WTC11 (cell line): ENCODE data around the gene PDZRN3. TPM values are rescaled to one million over a fixed set of nuclear protein-coding genes. Genes with fewer than 3 reads are reported as not detected.

Source experiments
- ATAC-seq: fragments of 200-7000 bp; cut with Tn5 transposase; 2 replicates; pipeline ENCODE4 v1.10.0; 2021; ENCODE audit warnings: mild to moderate bottlenecking, moderate library complexity
- CTCF ChIA-PET: fragments of 300-600 bp; sonication (Branson Sonifier 250); formaldehyde crosslinking; loops from one replicate; lab custom pipeline; 2021; ENCODE audit warnings: antibody characterized with exemption; lab: Charles Lee
- POLR2A ChIA-PET: fragments of 350-600 bp; sonication (Branson Sonifier 250); formaldehyde crosslinking; loops from one replicate; lab custom pipeline; 2021; ENCODE audit warnings: antibody characterized with exemption; lab: Charles Lee
- DNase-seq: peaks from one replicate; pipeline ENCODE4 v3.0.0; 2021; ENCODE audit warnings: low spot score
- H3K27ac Mint-ChIP-seq: 2 replicates; pipeline ENCODE4 v1.8.0; 2021; ENCODE audit warnings: mixed read lengths
- H3K27me3 Mint-ChIP-seq: 2 replicates; pipeline ENCODE4 v1.8.0; 2021; ENCODE audit warnings: low read depth, mild to moderate bottlenecking, moderate library complexity, mixed read lengths
- H3K36me3 Mint-ChIP-seq: 2 replicates; pipeline ENCODE4 v1.8.0; 2021; ENCODE audit warnings: mixed read lengths
- H3K4me1 Mint-ChIP-seq: 2 replicates; pipeline ENCODE4 v1.8.0; 2022; ENCODE audit warnings: mixed read lengths
- H3K4me3 Mint-ChIP-seq: 2 replicates; pipeline ENCODE4 v1.8.0; 2021; ENCODE audit warnings: mild to moderate bottlenecking, moderate library complexity, mixed read lengths
- H3K9me3 Mint-ChIP-seq: 2 replicates; pipeline ENCODE4 v1.8.0; 2021; ENCODE audit warnings: mixed read lengths
- ATF1 ChIP-seq: sonication (generic); formaldehyde crosslinking; IDR thresholded peaks from 2 replicates; pipeline ENCODE4 v1.8.1; 2023; ENCODE audit warnings: mild to moderate bottlenecking, moderate library complexity, missing genetic modification reagents
- ATF6 ChIP-seq: sonication (generic); formaldehyde crosslinking; IDR thresholded peaks from 2 replicates; pipeline ENCODE4 v1.8.1; 2023; ENCODE audit warnings: mild to moderate bottlenecking, missing genetic modification reagents
- ELF4 ChIP-seq: sonication (generic); formaldehyde crosslinking; IDR thresholded peaks from 2 replicates; pipeline ENCODE4 v1.8.1; 2022; ENCODE audit warnings: low read depth, mild to moderate bottlenecking, moderate library complexity, missing genetic modification reagents
- GABPB1 ChIP-seq: sonication (generic); formaldehyde crosslinking; IDR thresholded peaks from 2 replicates; pipeline ENCODE4 v1.8.1; 2023; ENCODE audit warnings: mild to moderate bottlenecking, missing genetic modification reagents
- HMGA2 ChIP-seq: fragments of 250-450 bp; sonication (Bioruptor Pico); IDR thresholded peaks from 2 replicates; pipeline ENCODE4 v1.4.0; 2021; ENCODE audit warnings: mild to moderate bottlenecking, moderate library complexity
- HMGXB4 ChIP-seq: sonication (generic); formaldehyde crosslinking; IDR thresholded peaks from 2 replicates; pipeline ENCODE4 v1.8.1; 2023; ENCODE audit warnings: mild to moderate bottlenecking, moderate library complexity, missing genetic modification reagents
- IRF1 ChIP-seq: sonication (generic); formaldehyde crosslinking; IDR thresholded peaks from 2 replicates; pipeline ENCODE4 v1.8.0; 2023; ENCODE audit warnings: missing genetic modification reagents
- JUN ChIP-seq: sonication (generic); formaldehyde crosslinking; IDR thresholded peaks from 2 replicates; pipeline ENCODE4 v1.8.0; 2023; ENCODE audit warnings: mild to moderate bottlenecking, missing genetic modification reagents
- KAT7 ChIP-seq: sonication (generic); formaldehyde crosslinking; IDR thresholded peaks from 2 replicates; pipeline ENCODE4 v1.8.1; 2023; ENCODE audit warnings: missing genetic modification reagents, mild to moderate bottlenecking, borderline replicate concordance
- MAX ChIP-seq: sonication (generic); formaldehyde crosslinking; IDR thresholded peaks from 2 replicates; pipeline ENCODE4 v1.8.0; 2022; ENCODE audit warnings: mild to moderate bottlenecking, missing genetic modification reagents
- MYBL2 ChIP-seq: sonication (generic); formaldehyde crosslinking; IDR thresholded peaks from 2 replicates; pipeline ENCODE4 v1.8.1; 2023; ENCODE audit warnings: mild to moderate bottlenecking, moderate library complexity, missing genetic modification reagents
- NFATC4 ChIP-seq: fragments of 250-450 bp; sonication (Bioruptor Pico); IDR thresholded peaks from 2 replicates; pipeline ENCODE4 v1.9.0; 2021; ENCODE audit warnings: mild to moderate bottlenecking
- NFE2L1 ChIP-seq: sonication (generic); formaldehyde crosslinking; IDR thresholded peaks from 2 replicates; pipeline ENCODE4 v1.8.1; 2023; ENCODE audit warnings: missing genetic modification reagents
- OVOL2 ChIP-seq: fragments of 250-450 bp; sonication (Bioruptor Pico); IDR thresholded peaks from 2 replicates; pipeline ENCODE4 v1.9.0; 2021; ENCODE audit warnings: mild to moderate bottlenecking, borderline replicate concordance
- SP1 ChIP-seq: sonication (generic); formaldehyde crosslinking; conservative IDR thresholded peaks from 2 replicates; pipeline ENCODE4 v1.8.1; 2022; ENCODE audit warnings: missing genetic modification reagents
- TEAD4 ChIP-seq: sonication (generic); formaldehyde crosslinking; IDR thresholded peaks from 2 replicates; pipeline ENCODE4 v1.8.0; 2022; ENCODE audit warnings: mild to moderate bottlenecking, missing genetic modification reagents
- TP53 ChIP-seq: sonication (generic); formaldehyde crosslinking; IDR thresholded peaks from 2 replicates; pipeline ENCODE4 v1.8.1; 2023; ENCODE audit warnings: mild to moderate bottlenecking, missing genetic modification reagents
- ZNF317 ChIP-seq: sonication (generic); formaldehyde crosslinking; IDR thresholded peaks from 2 replicates; pipeline ENCODE4 v1.8.1; 2023; ENCODE audit warnings: low read depth, mild to moderate bottlenecking, moderate library complexity, missing genetic modification reagents, borderline replicate concordance
- ZNF423 ChIP-seq: fragments of 250-450 bp; sonication (Bioruptor Pico); IDR thresholded peaks from 2 replicates; pipeline ENCODE4 v2.1.2; 2022; ENCODE audit warnings: mild to moderate bottlenecking, moderate library complexity
- ZNF512 ChIP-seq: sonication (generic); formaldehyde crosslinking; IDR thresholded peaks from 2 replicates; pipeline ENCODE4 v1.8.1; 2022; ENCODE audit warnings: missing genetic modification reagents, borderline replicate concordance
- total RNA-seq: library from RNA; stranded (reverse); gene quantifications from 3 replicates; pipeline ENCODE4 v1.2.3, GENCODE V29; 2021
- TF ChIP-seq, protein P1 (sequence below): fragments of 250-450 bp; sonication (Bioruptor Pico); IDR thresholded peaks from 2 replicates; pipeline ENCODE4 v2.1.2; 2022; ENCODE audit warnings: mild to moderate bottlenecking, moderate library complexity
- TF ChIP-seq, protein P2 (sequence below): fragments of 250-450 bp; sonication (Bioruptor Pico); IDR thresholded peaks from 2 replicates; pipeline ENCODE4 v1.8.0; 2021; ENCODE audit warnings: mild to moderate bottlenecking
- TF ChIP-seq, protein P3 (sequence below): sonication (generic); formaldehyde crosslinking; IDR thresholded peaks from 2 replicates; pipeline ENCODE4 v1.8.1; 2023; ENCODE audit warnings: mild to moderate bottlenecking, missing genetic modification reagents

The PDZRN3 gene
- total RNA-seq, 1 experiment from 2014 or later = 9.5 TPM

- DNase-seq = no peak
- CTCF ChIA-PET = interaction anchor here (1.4 kb wide), 1 partner anchor 114 kb away, joined by 4 read pairs; no protein-coding TSS in a partner anchor
- Mint-ChIP-seq H3K27ac (no peak overlapping the region), H3K4me1 (peaks cover 60% of the 10 kb centered on the region), H3K4me3 (no peak overlapping the region), H3K36me3 (no peaks in the 10 kb centered on the region), H3K27me3 (peaks cover 46% of the 10 kb centered on the region), H3K9me3 (no peaks in the 10 kb centered on the region)
- TF ChIP-seq ZNF512 = no peak
- TF ChIP-seq SP1 (CRISPR knock-in tag) = no peak
- TF ChIP-seq ZNF423 = no peak
- no peak for TF ChIP-seq JUN (CRISPR knock-in tag)
- TF ChIP-seq TEAD4 (CRISPR knock-in tag) = no peak
- POLR2A ChIA-PET = no interaction called here
- no peak for ATAC-seq
Observed at GRCh38 chr3:73510334-73510733, 114.4 kb downstream of the PDZRN3 start.

DNA sequence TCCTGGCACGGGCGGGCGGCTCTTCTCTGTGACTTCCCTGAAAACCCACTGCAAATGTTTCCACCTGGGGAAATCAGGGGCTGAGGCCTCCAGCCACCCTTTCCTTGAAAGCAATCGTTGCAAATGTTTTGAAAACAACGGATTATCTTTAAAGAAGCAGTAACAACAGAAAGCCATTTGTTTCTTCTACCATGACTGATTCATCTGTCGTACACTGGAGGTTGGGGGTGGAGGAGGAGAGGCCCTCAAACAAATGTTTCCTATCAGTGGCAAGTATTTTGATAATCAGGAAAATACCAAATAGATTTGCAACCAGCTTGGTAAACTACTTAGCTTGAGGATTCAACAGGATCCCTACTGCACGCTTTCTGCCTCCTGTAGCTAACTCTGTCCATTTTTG lies 114.9 kb downstream of the PDZRN3 start:
- Mint-ChIP-seq H3K4me3 (no peak overlapping the region), H3K4me1 (peaks cover 60% of the 10 kb centered on the region), H3K36me3 (no peaks in the 10 kb centered on the region), H3K27ac (no peak overlapping the region), H3K27me3 (peaks cover 41% of the 10 kb centered on the region), H3K9me3 (no peaks in the 10 kb centered on the region)
- TF ChIP-seq, protein P1, sequence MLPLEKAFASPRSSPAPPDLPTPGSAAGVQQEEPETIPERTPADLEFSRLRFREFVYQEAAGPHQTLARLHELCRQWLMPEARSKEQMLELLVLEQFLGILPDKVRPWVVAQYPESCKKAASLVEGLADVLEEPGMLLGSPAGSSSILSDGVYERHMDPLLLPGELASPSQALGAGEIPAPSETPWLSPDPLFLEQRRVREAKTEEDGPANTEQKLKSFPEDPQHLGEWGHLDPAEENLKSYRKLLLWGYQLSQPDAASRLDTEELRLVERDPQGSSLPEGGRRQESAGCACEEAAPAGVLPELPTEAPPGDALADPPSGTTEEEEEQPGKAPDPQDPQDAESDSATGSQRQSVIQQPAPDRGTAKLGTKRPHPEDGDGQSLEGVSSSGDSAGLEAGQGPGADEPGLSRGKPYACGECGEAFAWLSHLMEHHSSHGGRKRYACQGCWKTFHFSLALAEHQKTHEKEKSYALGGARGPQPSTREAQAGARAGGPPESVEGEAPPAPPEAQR (CRISPR knock-in tag) = no peak
- no peak for TF ChIP-seq ZNF317 (CRISPR knock-in tag)
- TF ChIP-seq TP53 (CRISPR knock-in tag) = no peak
- no peak for TF ChIP-seq ELF4
- no peak for TF ChIP-seq NFATC4
- ChIA-PET CTCF (interaction anchor here (1.4 kb wide), 1 partner anchor 114 kb away, joined by 4 read pairs; no protein-coding TSS in a partner anchor), POLR2A (no interaction called here)
- ATAC-seq = no peak
- no peak for DNase-seq

GRCh38 chr3:73509066-73509465 lies 115.7 kb downstream of the PDZRN3 start:
- H3K27ac Mint-ChIP-seq = no peak overlapping the region
- ATAC-seq (no peak), DNase-seq (no peak)
- H3K36me3 Mint-ChIP-seq = no peaks in the 10 kb centered on the region
- H3K4me1 Mint-ChIP-seq = peaks cover 54% of the 10 kb centered on the region
- H3K27me3 Mint-ChIP-seq = peaks cover 34% of the 10 kb centered on the region
- ChIA-PET CTCF (interaction anchor here (1.0 to 2.1 kb wide), 17 partner anchors 12 to 364 kb away, joined by 3 to 29 read pairs (median 3); no protein-coding TSS in a partner anchor), POLR2A (no interaction called here)
- H3K9me3 Mint-ChIP-seq = no peaks in the 10 kb centered on the region
- H3K4me3 Mint-ChIP-seq = no peak overlapping the region
- TF ChIP-seq ATF6 (CRISPR knock-in tag) = no peak
- no peak for TF ChIP-seq ATF1
- no peak for TF ChIP-seq KAT7
- TF ChIP-seq OVOL2 (CRISPR knock-in tag) = no peak
- no peak for TF ChIP-seq NFE2L1 (CRISPR knock-in tag)
- no peak for TF ChIP-seq NFATC4
- TF ChIP-seq MAX = no peak
- TF ChIP-seq HMGA2 (CRISPR knock-in tag) = no peak
- TF ChIP-seq, protein P2, sequence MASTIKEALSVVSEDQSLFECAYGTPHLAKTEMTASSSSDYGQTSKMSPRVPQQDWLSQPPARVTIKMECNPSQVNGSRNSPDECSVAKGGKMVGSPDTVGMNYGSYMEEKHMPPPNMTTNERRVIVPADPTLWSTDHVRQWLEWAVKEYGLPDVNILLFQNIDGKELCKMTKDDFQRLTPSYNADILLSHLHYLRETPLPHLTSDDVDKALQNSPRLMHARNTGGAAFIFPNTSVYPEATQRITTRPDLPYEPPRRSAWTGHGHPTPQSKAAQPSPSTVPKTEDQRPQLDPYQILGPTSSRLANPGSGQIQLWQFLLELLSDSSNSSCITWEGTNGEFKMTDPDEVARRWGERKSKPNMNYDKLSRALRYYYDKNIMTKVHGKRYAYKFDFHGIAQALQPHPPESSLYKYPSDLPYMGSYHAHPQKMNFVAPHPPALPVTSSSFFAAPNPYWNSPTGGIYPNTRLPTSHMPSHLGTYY (CRISPR knock-in tag) = no peak
- no peak for TF ChIP-seq GABPB1 (CRISPR knock-in tag)
- TF ChIP-seq HMGXB4 = no peak
- TF ChIP-seq, protein P3, sequence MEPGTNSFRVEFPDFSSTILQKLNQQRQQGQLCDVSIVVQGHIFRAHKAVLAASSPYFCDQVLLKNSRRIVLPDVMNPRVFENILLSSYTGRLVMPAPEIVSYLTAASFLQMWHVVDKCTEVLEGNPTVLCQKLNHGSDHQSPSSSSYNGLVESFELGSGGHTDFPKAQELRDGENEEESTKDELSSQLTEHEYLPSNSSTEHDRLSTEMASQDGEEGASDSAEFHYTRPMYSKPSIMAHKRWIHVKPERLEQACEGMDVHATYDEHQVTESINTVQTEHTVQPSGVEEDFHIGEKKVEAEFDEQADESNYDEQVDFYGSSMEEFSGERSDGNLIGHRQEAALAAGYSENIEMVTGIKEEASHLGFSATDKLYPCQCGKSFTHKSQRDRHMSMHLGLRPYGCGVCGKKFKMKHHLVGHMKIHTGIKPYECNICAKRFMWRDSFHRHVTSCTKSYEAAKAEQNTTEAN (CRISPR knock-in tag) = no peak
- TF ChIP-seq MYBL2 = no peak
- TF ChIP-seq ZNF423 = no peak
- TF ChIP-seq IRF1 (CRISPR knock-in tag) = no peak
